ENCODE results near the gene CACFD1.

CACFD1 gene

DNA sequence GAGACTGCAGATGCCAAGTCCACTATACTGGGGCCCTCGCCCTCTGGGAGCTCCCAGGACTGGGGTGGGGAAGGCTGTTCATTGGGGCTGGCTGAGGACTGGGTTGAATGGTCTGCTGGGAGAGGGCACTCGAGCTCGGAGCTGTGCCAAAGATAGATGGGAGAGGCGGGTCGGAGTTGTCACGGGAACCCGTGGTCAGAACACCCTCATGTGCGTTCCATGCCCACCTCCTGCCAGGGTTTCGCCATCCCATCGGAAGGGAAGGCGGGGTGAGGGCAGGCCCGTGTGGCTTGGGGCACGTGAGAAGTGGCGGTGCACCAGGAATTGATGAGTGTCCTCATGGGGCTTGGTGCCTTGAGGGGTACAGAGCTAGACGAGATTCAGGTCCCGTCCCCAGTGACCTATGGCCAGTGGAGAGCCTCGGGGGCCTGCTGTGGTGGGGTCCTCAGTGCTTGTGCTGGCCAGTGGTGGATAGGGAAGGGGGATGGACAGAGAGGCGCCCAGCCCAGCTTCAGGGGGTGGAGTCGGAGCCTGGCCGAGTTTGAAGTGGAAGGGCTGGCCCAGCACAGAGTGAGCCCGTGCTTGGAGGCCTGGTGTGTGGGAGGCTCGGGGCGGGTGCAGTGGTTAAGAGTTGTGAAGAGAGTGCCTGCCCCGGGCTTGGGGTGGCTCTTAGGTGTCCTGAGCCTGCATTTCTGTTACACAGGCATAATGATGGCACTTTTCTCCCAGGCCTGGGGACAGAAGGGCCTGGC, 4.3 kb downstream of the CACFD1 start:
- H3K9ac ChIP-seq (ENCODE audit: low read depth, low read length) = no peak overlapping the region
- ATAC-seq (ENCODE audit: insufficient read depth, low read depth) (no peak), DNase-seq (no peak)
- H3K4me1 ChIP-seq (ENCODE audit: insufficient read depth, low read length) = peaks cover 13% of the 10 kb centered on the region
- no peak overlapping the region for H2AFZ ChIP-seq (ENCODE audit: low read depth, low read length)
- H3K79me2 ChIP-seq (ENCODE audit: insufficient read depth, low read length) = no peaks in the 10 kb centered on the region
- H3K27ac ChIP-seq (ENCODE audit: low read length) = no peak overlapping the region
- no peak overlapping the region for H3K4me2 ChIP-seq (ENCODE audit: insufficient read depth, low read length)
- peaks cover 10% of the 10 kb centered on the region; the same call in 1 of the 2 replicates for H4K20me1 ChIP-seq (ENCODE audit: insufficient read depth, low read length)
- TF ChIP-seq EZH2 (IDR thresholded peaks at IDR 0.05; ENCODE audit: borderline replicate concordance, low read depth, low read length, severe bottlenecking) = no peak
- TF ChIP-seq, protein P1, sequence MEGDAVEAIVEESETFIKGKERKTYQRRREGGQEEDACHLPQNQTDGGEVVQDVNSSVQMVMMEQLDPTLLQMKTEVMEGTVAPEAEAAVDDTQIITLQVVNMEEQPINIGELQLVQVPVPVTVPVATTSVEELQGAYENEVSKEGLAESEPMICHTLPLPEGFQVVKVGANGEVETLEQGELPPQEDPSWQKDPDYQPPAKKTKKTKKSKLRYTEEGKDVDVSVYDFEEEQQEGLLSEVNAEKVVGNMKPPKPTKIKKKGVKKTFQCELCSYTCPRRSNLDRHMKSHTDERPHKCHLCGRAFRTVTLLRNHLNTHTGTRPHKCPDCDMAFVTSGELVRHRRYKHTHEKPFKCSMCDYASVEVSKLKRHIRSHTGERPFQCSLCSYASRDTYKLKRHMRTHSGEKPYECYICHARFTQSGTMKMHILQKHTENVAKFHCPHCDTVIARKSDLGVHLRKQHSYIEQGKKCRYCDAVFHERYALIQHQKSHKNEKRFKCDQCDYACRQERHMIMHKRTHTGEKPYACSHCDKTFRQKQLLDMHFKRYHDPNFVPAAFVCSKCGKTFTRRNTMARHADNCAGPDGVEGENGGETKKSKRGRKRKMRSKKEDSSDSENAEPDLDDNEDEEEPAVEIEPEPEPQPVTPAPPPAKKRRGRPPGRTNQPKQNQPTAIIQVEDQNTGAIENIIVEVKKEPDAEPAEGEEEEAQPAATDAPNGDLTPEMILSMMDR (IDR thresholded peaks at IDR 0.05; ENCODE audit: borderline replicate concordance, extremely low read depth, low read length, poor library complexity, severe bottlenecking) = no peak
- H3K36me3 ChIP-seq (ENCODE audit: insufficient read depth, low read length) = no peaks in the 10 kb centered on the region
- no peaks in the 10 kb centered on the region for H3K27me3 ChIP-seq (ENCODE audit: insufficient read depth, low read length, poor library complexity)
- no peaks in the 10 kb centered on the region for H3K9me3 ChIP-seq (ENCODE audit: insufficient read depth, low read length, severe bottlenecking)
- H3K4me3 ChIP-seq (ENCODE audit: low read depth in 1 of 2, low read length in 2 of 2) = no peak overlapping the region

DNA sequence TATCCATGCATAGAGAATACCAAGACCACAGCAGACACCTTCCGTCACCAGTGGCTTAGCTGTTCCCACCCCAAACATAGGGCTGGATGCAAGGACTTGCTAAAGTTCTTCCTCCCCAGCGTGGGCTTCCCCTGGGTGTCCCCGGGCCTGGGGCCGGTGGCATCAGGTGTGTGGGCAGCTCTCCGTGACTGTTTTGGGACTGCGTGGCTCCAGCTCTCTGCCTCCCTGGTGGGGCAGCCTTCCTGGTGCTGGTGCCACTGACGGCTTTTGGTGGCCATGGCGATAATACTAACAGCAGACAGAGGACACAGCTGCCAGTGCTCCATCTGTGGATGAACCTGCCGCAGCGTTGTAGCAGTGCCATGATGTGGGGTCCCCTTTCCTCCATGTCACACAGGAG, 4.9 kb downstream of the CACFD1 start:
- no peak for TF ChIP-seq EZH2 (IDR thresholded peaks at IDR 0.05; ENCODE audit: borderline replicate concordance, low read depth, low read length, severe bottlenecking)
- TF ChIP-seq, protein P1 (IDR thresholded peaks at IDR 0.05; ENCODE audit: borderline replicate concordance, extremely low read depth, low read length, poor library complexity, severe bottlenecking) = no peak
- Histone ChIP-seq H4K20me1 (ENCODE audit: insufficient read depth, low read length) (peaks cover 10% of the 10 kb centered on the region; the same call in 1 of the 2 replicates), H2AFZ (ENCODE audit: low read depth, low read length) (no peak overlapping the region), H3K36me3 (ENCODE audit: insufficient read depth, low read length) (no peaks in the 10 kb centered on the region), H3K4me3 (ENCODE audit: low read depth in 1 of 2, low read length in 2 of 2) (no peak overlapping the region), H3K27me3 (ENCODE audit: insufficient read depth, low read length, poor library complexity) (no peaks in the 10 kb centered on the region), H3K9me3 (ENCODE audit: insufficient read depth, low read length, severe bottlenecking) (no peaks in the 10 kb centered on the region), H3K79me2 (ENCODE audit: insufficient read depth, low read length) (no peaks in the 10 kb centered on the region), H3K4me2 (ENCODE audit: insufficient read depth, low read length) (no peak overlapping the region), H3K27ac (ENCODE audit: low read length) (no peak overlapping the region), H3K4me1 (ENCODE audit: insufficient read depth, low read length) (peaks cover 9% of the 10 kb centered on the region; the same call in 1 of the 2 replicates), H3K9ac (ENCODE audit: low read depth, low read length) (no peak overlapping the region)
- ATAC-seq (ENCODE audit: insufficient read depth, low read depth) (no peak), DNase-seq (no peak)

DNA sequence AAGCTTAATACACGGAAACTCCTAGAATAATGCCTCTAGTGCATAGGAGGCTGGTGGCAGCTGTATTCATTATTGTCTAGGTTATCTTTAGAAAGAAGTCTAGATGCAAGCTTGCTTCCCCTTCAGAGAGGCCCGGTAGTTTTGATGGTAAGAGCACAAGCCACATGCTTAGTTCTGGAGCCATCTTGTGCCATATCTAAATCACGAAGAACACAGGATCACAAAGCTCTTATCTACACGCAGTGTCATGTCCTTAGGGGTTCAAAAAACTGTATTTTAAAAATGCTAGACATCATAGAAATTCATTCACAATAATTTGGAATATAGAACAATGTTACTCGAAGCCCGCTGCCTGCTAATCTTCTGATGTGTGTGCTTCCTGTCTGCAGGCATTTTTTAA, 6.2 kb downstream of the CACFD1 start:
- no peak overlapping the region for H3K4me2 ChIP-seq (ENCODE audit: insufficient read depth, low read length)
- H3K79me2 ChIP-seq (ENCODE audit: insufficient read depth, low read length) = no peaks in the 10 kb centered on the region
- no peak overlapping the region for H3K4me3 ChIP-seq (ENCODE audit: low read depth in 1 of 2, low read length in 2 of 2)
- no peak for ATAC-seq (ENCODE audit: insufficient read depth, low read depth)
- H3K36me3 ChIP-seq (ENCODE audit: insufficient read depth, low read length) = no peaks in the 10 kb centered on the region
- H3K4me1 ChIP-seq (ENCODE audit: insufficient read depth, low read length) = no peaks in the 10 kb centered on the region
- peaks cover 7% of the 10 kb centered on the region; the same call in 1 of the 2 replicates for H4K20me1 ChIP-seq (ENCODE audit: insufficient read depth, low read length)
- no peaks in the 10 kb centered on the region for H3K9me3 ChIP-seq (ENCODE audit: insufficient read depth, low read length, severe bottlenecking)
- TF ChIP-seq EZH2 (IDR thresholded peaks at IDR 0.05; ENCODE audit: borderline replicate concordance, low read depth, low read length, severe bottlenecking) = no peak
- TF ChIP-seq, protein P1 (IDR thresholded peaks at IDR 0.05; ENCODE audit: borderline replicate concordance, extremely low read depth, low read length, poor library complexity, severe bottlenecking) = no peak
- no peak overlapping the region for H3K27ac ChIP-seq (ENCODE audit: low read length)
- H3K9ac ChIP-seq (ENCODE audit: low read depth, low read length) = no peak overlapping the region
- DNase-seq = no peak
- H3K27me3 ChIP-seq (ENCODE audit: insufficient read depth, low read length, poor library complexity) = no peaks in the 10 kb centered on the region
- no peak overlapping the region for H2AFZ ChIP-seq (ENCODE audit: low read depth, low read length)
